ENCODE results near the gene ANK3. TPM values are rescaled to one million over a fixed set of nuclear protein-coding genes. Genes with fewer than 3 reads are reported as not detected.
A peak's percentile ranks its signal among the peaks of the same experiment; 100 is the strongest.

Gene ANK3
- total RNA-seq, 1 experiment from 2014 or later = 6.7 TPM

DNA sequence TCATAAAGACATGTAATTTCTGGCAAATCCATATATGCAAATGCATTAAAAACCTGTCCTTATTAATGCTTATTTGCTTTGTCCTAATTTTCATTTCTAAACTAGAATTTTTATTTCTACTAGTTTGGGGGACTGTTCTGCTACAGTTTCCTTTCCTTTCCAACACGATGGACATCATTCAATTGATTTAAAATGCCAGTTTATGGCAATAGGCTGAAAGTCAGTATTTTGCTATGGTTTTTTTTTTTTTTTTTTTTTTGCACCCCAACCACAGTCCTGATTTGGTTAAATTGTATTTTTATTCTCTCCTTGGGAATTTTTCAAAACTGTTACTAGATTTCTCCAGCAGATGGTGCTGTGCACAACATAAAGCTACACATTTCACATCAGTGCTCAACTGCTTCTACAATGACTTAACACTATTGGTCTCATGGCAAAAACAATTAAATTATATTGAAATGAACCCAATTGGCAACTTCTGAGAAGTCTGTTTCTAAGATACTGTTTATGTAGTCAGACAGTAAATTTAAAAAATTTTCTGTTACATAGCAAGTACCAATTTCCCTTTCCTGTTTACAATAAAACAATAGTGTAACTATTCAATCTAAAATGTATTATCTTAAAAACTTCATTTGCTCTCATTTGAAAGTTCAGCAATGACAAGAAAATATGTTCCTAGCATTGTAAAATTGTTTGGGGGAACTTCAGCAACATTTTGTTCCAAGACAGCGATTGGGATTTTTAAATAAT lies 289.5 kb downstream of the ANK3 start:
- H3K36me3 Mint-ChIP-seq (ENCODE audit: insufficient read depth, unreplicated experiment) = peaks cover 5% of the 10 kb centered on the region
- DNase-seq (ENCODE audit: unreplicated experiment) = peak; percentile 63
- ChIA-PET POLR2A (no interaction called here), CTCF (interaction anchor here (0.5 to 9.0 kb wide), 21 partner anchors 15 to 477 kb away, joined by 3 to 147 read pairs (median 4); no protein-coding TSS in a partner anchor)
- no TSS peak for BruUV-seq (replicated peaks)
- no peak overlapping the region for H3K4me3 Mint-ChIP-seq (ENCODE audit: unreplicated experiment)
- H3K9me3 Mint-ChIP-seq (ENCODE audit: unreplicated experiment) = no peaks in the 10 kb centered on the region
- no peaks in the 10 kb centered on the region for H3K27me3 Mint-ChIP-seq (ENCODE audit: insufficient read depth, unreplicated experiment)
- no peaks in the 10 kb centered on the region for H3K4me1 Mint-ChIP-seq (ENCODE audit: insufficient read depth, unreplicated experiment)
- no peak overlapping the region for H3K27ac Mint-ChIP-seq (ENCODE audit: low read depth, unreplicated experiment)
- TF ChIP-seq, protein P1, sequence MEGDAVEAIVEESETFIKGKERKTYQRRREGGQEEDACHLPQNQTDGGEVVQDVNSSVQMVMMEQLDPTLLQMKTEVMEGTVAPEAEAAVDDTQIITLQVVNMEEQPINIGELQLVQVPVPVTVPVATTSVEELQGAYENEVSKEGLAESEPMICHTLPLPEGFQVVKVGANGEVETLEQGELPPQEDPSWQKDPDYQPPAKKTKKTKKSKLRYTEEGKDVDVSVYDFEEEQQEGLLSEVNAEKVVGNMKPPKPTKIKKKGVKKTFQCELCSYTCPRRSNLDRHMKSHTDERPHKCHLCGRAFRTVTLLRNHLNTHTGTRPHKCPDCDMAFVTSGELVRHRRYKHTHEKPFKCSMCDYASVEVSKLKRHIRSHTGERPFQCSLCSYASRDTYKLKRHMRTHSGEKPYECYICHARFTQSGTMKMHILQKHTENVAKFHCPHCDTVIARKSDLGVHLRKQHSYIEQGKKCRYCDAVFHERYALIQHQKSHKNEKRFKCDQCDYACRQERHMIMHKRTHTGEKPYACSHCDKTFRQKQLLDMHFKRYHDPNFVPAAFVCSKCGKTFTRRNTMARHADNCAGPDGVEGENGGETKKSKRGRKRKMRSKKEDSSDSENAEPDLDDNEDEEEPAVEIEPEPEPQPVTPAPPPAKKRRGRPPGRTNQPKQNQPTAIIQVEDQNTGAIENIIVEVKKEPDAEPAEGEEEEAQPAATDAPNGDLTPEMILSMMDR (IDR thresholded peaks at IDR 0.05; ENCODE audit: unreplicated experiment) = peak; percentile 57
- intact Hi-C loops (cut with micrococcal nuclease) = loop anchor here (1.0 to 10.0 kb wide), 4 partner anchors 108 to 545 kb away; no protein-coding TSS in a partner anchor

DNA sequence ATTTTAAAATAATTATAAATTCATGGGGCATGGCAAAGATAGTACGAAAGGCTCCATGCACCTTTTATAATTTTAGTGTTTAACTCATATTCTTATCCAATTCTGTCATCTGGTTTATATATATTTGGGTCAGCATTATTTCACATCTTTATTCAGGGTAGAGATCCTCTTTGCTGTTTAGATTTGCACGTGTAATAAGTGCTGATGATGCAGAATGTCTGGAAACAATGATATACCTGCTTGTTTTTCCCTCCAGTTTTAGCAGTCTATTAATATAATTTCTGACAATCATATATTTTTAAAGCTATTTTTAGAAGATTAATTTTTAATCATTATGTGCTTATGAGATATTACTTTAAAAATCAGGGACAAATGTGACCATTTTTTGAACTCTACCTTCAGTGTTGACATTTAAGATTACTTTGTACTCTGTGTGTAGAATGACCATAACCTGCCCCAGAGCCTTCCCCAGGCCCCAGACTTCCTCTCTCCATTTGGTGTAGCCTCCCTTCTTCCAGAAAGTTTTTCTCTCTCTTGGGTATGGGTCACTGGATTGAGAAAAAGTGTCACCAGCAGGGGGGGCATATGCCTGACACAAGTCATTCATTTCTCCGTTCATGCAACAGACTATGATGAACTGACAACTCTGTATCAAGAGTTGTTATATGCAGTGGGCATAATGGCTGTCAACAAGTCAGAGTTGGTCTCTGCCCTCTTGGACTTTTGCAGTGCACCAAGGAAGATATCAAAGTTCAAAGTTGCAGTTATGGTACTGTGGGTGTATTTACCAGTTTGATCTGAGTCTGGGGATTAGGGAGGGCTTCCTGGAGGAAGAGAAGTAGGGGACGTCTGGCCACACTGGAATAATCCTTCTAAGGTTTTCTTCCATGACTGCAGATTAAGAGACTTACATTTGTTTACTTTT lies 290.7 kb downstream of the ANK3 start:
- intact Hi-C loops (cut with micrococcal nuclease) = no loop called here
- TF ChIP-seq, protein P1 (IDR thresholded peaks at IDR 0.05; ENCODE audit: unreplicated experiment) = peak; percentile 17
- ChIA-PET CTCF (interaction anchor here (0.6 to 9.0 kb wide), 12 partner anchors 16 to 339 kb away, joined by 3 to 147 read pairs (median 4); no protein-coding TSS in a partner anchor), POLR2A (interaction anchor here (0.6 to 1.1 kb wide), 2 partner anchors 16 to 32 kb away, joined by 3 read pairs; no protein-coding TSS in a partner anchor)
- Mint-ChIP-seq H3K27me3 (ENCODE audit: insufficient read depth, unreplicated experiment) (no peaks in the 10 kb centered on the region), H3K27ac (ENCODE audit: low read depth, unreplicated experiment) (no peak overlapping the region), H3K9me3 (ENCODE audit: unreplicated experiment) (no peaks in the 10 kb centered on the region), H3K4me3 (ENCODE audit: unreplicated experiment) (no peak overlapping the region), H3K36me3 (ENCODE audit: insufficient read depth, unreplicated experiment) (peaks cover 6% of the 10 kb centered on the region), H3K4me1 (ENCODE audit: insufficient read depth, unreplicated experiment) (no peaks in the 10 kb centered on the region)
- DNase-seq (ENCODE audit: unreplicated experiment) = peak; percentile 23
- BruUV-seq (replicated peaks) = no TSS peak

DNA sequence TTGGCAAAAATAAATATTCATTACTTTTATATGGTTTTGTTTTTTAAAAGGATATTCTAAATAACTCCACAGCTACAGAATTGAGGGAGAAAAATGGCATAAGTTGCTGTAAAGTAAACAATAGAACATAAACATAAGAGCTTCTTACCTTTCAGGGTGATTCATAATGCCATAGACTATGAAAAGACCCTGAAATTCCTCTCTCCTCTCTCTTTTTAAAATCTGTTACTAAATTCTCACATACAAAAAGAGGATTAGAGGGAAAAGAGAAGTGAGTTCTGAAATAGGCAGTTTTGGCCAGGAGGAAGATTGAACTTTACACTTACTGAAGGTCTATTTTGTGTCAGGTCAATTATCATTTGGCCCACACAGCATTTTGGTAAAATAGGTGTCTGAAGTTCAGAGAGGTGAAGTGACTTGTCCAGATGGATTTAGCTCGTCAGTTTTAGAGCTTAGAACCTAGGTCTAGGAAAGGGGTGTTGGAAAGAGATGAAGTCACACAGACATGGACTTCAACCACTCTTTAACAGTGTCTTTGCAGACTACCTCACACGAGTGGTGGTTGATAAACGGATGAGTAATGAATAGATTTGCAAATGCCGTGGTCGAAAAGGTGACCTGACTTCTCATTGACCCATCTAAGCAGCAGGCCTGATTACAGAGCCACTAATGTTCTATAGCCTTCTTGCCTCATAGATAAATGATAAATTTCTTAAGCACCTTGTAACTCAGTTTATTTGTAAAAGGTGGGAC lies 292.7 kb downstream of the ANK3 start:
- ChIA-PET POLR2A (interaction anchor here (0.8 kb wide), 1 partner anchor 338 kb away, joined by 3 read pairs; no protein-coding TSS in a partner anchor), CTCF (interaction anchor here (0.6 to 9.0 kb wide), 4 partner anchors 18 to 111 kb away, joined by 3 to 147 read pairs (median 4); no protein-coding TSS in a partner anchor)
- Mint-ChIP-seq H3K36me3 (ENCODE audit: insufficient read depth, unreplicated experiment) (peaks cover 6% of the 10 kb centered on the region), H3K4me3 (ENCODE audit: unreplicated experiment) (no peak overlapping the region), H3K27me3 (ENCODE audit: insufficient read depth, unreplicated experiment) (no peaks in the 10 kb centered on the region), H3K9me3 (ENCODE audit: unreplicated experiment) (no peaks in the 10 kb centered on the region), H3K4me1 (ENCODE audit: insufficient read depth, unreplicated experiment) (no peaks in the 10 kb centered on the region), H3K27ac (ENCODE audit: low read depth, unreplicated experiment) (no peak overlapping the region)
- no peak for DNase-seq (ENCODE audit: unreplicated experiment)
- TF ChIP-seq, protein P1 (IDR thresholded peaks at IDR 0.05; ENCODE audit: unreplicated experiment) = no peak
- intact Hi-C loops (cut with micrococcal nuclease) = no loop called here
- BruUV-seq (replicated peaks) = no TSS peak

Measured in MCF 10A (cell line).